Liver (tissue), 9 donors: ENCODE measurements around the gene WDR90. TPM values are rescaled to one million over a fixed set of nuclear protein-coding genes. Genes with fewer than 3 reads are reported as not detected.

Experiments
- DNase-seq: peaks from one replicate; pipeline ENCODE4 v3.0.0-alpha.2; 2017; ENCODE audit warnings: low spot score
- H3K27ac ChIP-seq, 2 donors: one replicate each; pipeline ENCODE4 v1.7.0; 2013; ENCODE audit warnings: inconsistent platforms in 2 of 2, low read length in 2 of 2, control low read depth in 1 of 2, low read depth in 1 of 2, mild to moderate bottlenecking in 1 of 2
- H3K27me3 ChIP-seq, 4 donors: one replicate each; pipeline versions ENCODE4 v1.6.1 to v1.7.0; 2013; ENCODE audit warnings: low read length in 3 of 4, inconsistent platforms in 1 of 4, mild to moderate bottlenecking in 1 of 4, moderate library complexity in 1 of 4; ENCODE audit not compliant: control insufficient read depth in 4 of 4, insufficient read depth in 4 of 4
- H3K36me3 ChIP-seq, 4 donors: one replicate each; pipeline versions ENCODE4 v1.6.1 to v1.7.0; 2013; ENCODE audit warnings: low read length in 3 of 4, mild to moderate bottlenecking in 3 of 4, low read depth in 1 of 4, moderate library complexity in 1 of 4; ENCODE audit not compliant: control insufficient read depth in 4 of 4, insufficient read depth in 3 of 4
- H3K4me1 ChIP-seq, 4 donors: one replicate each; pipeline versions ENCODE4 v1.6.1 to v1.7.0; 2013; ENCODE audit warnings: low read length in 3 of 4, mild to moderate bottlenecking in 3 of 4, moderate library complexity in 1 of 4; ENCODE audit not compliant: control insufficient read depth in 4 of 4, insufficient read depth in 4 of 4
- H3K4me3 ChIP-seq, 3 donors: one replicate each; pipeline versions ENCODE4 v1.6.1 to v1.7.0; 2013; ENCODE audit warnings: low read length in 3 of 3, control low read depth in 1 of 3, low read depth in 1 of 3, mild to moderate bottlenecking in 1 of 3
- H3K9ac ChIP-seq, 2 donors: one replicate each; pipeline ENCODE4 v1.7.0; 2013; ENCODE audit warnings: low read length in 2 of 2, mild to moderate bottlenecking in 2 of 2, moderate library complexity in 2 of 2, control low read depth in 1 of 2, low read depth in 1 of 2
- H3K9me3 ChIP-seq, 4 donors: one replicate each; pipeline versions ENCODE4 v1.6.1 to v1.7.0; 2013; ENCODE audit warnings: low read length in 3 of 4; ENCODE audit not compliant: control insufficient read depth in 4 of 4
- ATF3 ChIP-seq: IDR thresholded peaks from 2 replicates; pipeline ENCODE4 v1.6.1; 2016; ENCODE audit warnings: antibody characterized with exemption
- CTCF ChIP-seq: fragments of 150-350 bp; IDR thresholded peaks from 2 replicates; pipeline ENCODE4 v1.5.1; 2017; ENCODE audit warnings: improper control_type of control experiment, low read depth, low read length; ENCODE audit not compliant: missing input control
- EGR1 ChIP-seq, 2 donors: IDR thresholded peaks; 2 replicates each; pipeline ENCODE4 v1.6.1; 2016 to 2018; ENCODE audit warnings: antibody characterized with exemption in 2 of 2, low read depth in 2 of 2
- FOXA1 ChIP-seq: IDR thresholded peaks from 2 replicates; pipeline ENCODE4 v1.6.1; 2016; ENCODE audit warnings: antibody characterized with exemption
- FOXA2 ChIP-seq: IDR thresholded peaks from 2 replicates; pipeline ENCODE4 v1.6.1; 2016; ENCODE audit warnings: antibody characterized with exemption
- GABPA ChIP-seq, 2 donors: IDR thresholded peaks in 1 of 2; conservative IDR thresholded peaks in 1 of 2; 2 replicates each; pipeline ENCODE4 v1.6.1; 2016; ENCODE audit warnings: antibody characterized with exemption in 2 of 2, mild to moderate bottlenecking in 1 of 2, moderate library complexity in 1 of 2
- HNF4A ChIP-seq, 2 donors: conservative IDR thresholded peaks; 2 replicates each; pipeline ENCODE4 v1.6.1; 2016; ENCODE audit warnings: antibody characterized with exemption in 2 of 2, mild to moderate bottlenecking in 2 of 2
- HNF4G ChIP-seq: IDR thresholded peaks from 2 replicates; pipeline ENCODE4 v1.6.1; 2016; ENCODE audit warnings: antibody characterized with exemption
- JUND ChIP-seq, 2 donors: IDR thresholded peaks; 2 replicates each; pipeline ENCODE4 v1.6.1; 2016; ENCODE audit warnings: antibody characterized with exemption in 2 of 2
- MAX ChIP-seq: IDR thresholded peaks from 2 replicates; pipeline ENCODE4 v1.6.1; 2016; ENCODE audit warnings: antibody characterized with exemption
- NR2F2 ChIP-seq: IDR thresholded peaks from 2 replicates; pipeline ENCODE4 v1.6.1; 2016; ENCODE audit warnings: antibody characterized with exemption
- RAD21 ChIP-seq, 2 donors: IDR thresholded peaks; 2 replicates each; pipeline ENCODE4 v1.6.1; 2016; ENCODE audit warnings: antibody characterized with exemption in 2 of 2, mild to moderate bottlenecking in 2 of 2
- REST ChIP-seq: IDR thresholded peaks from 2 replicates; pipeline ENCODE4 v1.6.1; 2016; ENCODE audit warnings: antibody characterized with exemption, mild to moderate bottlenecking
- RXRA ChIP-seq, 2 donors: IDR thresholded peaks; 2 replicates each; pipeline ENCODE4 v1.6.1; 2017 to 2018; ENCODE audit warnings: antibody characterized with exemption in 2 of 2, mild to moderate bottlenecking in 1 of 2
- SP1 ChIP-seq: IDR thresholded peaks from 2 replicates; pipeline ENCODE4 v1.6.1; 2018; ENCODE audit warnings: antibody characterized with exemption, mild to moderate bottlenecking
- TAF1 ChIP-seq: conservative IDR thresholded peaks from 2 replicates; pipeline ENCODE4 v1.6.1; 2016; ENCODE audit warnings: antibody characterized with exemption, mild to moderate bottlenecking
- YY1 ChIP-seq: IDR thresholded peaks from 2 replicates; pipeline ENCODE4 v1.6.1; 2016; ENCODE audit warnings: antibody characterized with exemption, mild to moderate bottlenecking
- ZBTB33 ChIP-seq: IDR thresholded peaks from 2 replicates; pipeline ENCODE4 v1.6.1; 2016; ENCODE audit warnings: antibody characterized with exemption
- WGBS: extraction: QIAGEN DNeasy Blood & Tissue Kit; methylation state at CpG from one replicate; pipeline ENCODE4 v1.1.7; 2013; 5-methylcytosine and 5-hydroxymethylcytosine counted together
- polyA plus RNA-seq, 2 donors: library from polyadenylated mRNA; stranded (reverse) in 1 of 2; unstranded in 1 of 2; fragments of 200-250 nt in 1 of 2; fragments of >200 nt in 1 of 2; fragmentation: Nextera tagmentation in 1 of 2; extraction: Ambion mirVana in 1 of 2; gene quantifications; one replicate each; pipeline versions ENCODE4 v1.2.1 to v1.2.3, GENCODE V29; 2013 to 2015
- total RNA-seq, 2 donors: library from RNA; depleted of rRNA; stranded (reverse); fragments of >200 nt; gene quantifications; one replicate each; pipeline ENCODE4 v1.2.3, GENCODE V29; 2014
- donor health status: healthy.
- donor health status: healthy.
- donor health status: healthy.
- donor health status: healthy.
- donor health status: healthy.

WDR90 gene
- total and polyA plus RNA-seq, 4 donors, result 4.7 to 13.4 (median 7.9) TPM

- WGBS, result 96% methylated on average over 29 of the region's 29 CpGs
- H3K27me3 ChIP-seq, result no peaks in the 10 kb centered on the region
- no peak for DNase-seq
- no peak overlapping the region for H3K4me3 ChIP-seq
- peaks cover 29 to 47% (median 42%) of the 10 kb centered on the region in 4 donors for H3K4me1 ChIP-seq
- TF ChIP-seq YY1 (no peak), SP1 (no peak), TAF1 (no peak), FOXA1 (no peak), JUND (IDR thresholded peaks at IDR 0.05) (no peak), RXRA (IDR thresholded peaks at IDR 0.05) (no peak), ATF3 (no peak), FOXA2 (no peak), MAX (no peak), NR2F2 (no peak), HNF4G (no peak), ZBTB33 (no peak), RAD21 (IDR thresholded peaks at IDR 0.05) (no peak), REST (no peak), CTCF (no peak), GABPA (IDR thresholded peaks at IDR 0.05 in 1 of 2, conservative IDR thresholded peaks at IDR 0.05 in 1 of 2) (no peak), HNF4A (conservative IDR thresholded peaks at IDR 0.05) (no peak), EGR1 (IDR thresholded peaks at IDR 0.05; ENCODE audit: low read depth in 2 of 2) (no peak)
- H3K36me3 ChIP-seq, result peaks cover 0 to 12% (median 4%) of the 10 kb centered on the region in 4 donors
- no peak overlapping the region for H3K27ac ChIP-seq
- no peak overlapping the region for H3K9ac ChIP-seq
- no peaks in the 10 kb centered on the region for H3K9me3 ChIP-seq
Measured at GRCh38 chr16:626787-627453, 22.2 kb upstream of the WDR90 start.
